TTC549 (cell line): ENCODE measurements around the gene OR7A17.

Source experiments
- FAIRE-seq: peaks from 2 replicates; lab custom pipeline; 2012; peaks lifted over from hg19 to GRCh38; lab: Jason Lieb, UNC

Gene OR7A17

DNA sequence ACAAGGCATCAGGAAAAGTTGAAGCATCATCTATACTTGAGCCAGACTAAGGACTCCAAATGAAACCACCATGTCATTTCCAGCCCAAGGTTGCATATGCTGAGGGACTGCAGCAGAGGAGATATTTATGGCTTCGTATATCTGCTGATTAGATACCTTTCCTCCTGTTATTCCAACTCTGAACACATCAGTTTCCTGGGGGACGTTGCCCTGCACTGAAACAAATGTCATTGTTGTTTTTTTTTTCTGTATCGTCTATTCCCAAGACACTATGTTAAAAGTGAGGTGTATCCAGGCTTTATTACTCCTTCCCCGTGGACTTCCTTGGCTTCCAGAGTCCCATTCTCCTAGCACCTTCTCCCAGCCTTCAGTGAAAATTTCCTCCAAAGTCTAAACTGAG, at the start of gene OR7A17:
Gene OR7A17 (minus strand): TSS at position 101 of the 400 bp plus-strand sequence. CDS start 4,777 bp downstream, outside the sequence.
- no peak for FAIRE-seq

DNA sequence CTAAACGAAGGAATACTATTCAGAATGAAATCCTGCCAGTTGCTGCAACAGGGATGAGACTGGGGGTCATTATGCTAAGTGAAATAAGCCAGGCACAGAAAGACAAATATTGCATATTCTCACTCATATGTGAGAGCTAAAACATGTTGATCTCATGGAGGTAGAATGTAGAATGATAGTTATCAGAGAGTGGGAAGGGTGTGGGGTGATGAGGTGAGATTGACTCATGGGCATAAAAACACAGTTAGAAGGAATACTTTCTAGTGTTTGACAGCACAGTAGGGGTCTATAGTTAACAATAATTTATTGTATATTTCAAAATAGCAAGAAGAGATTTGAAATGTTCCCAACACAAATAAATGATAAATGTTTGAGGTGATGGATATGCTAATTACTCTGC, 47.6 kb upstream of the OR7A17 start:
- no peak for FAIRE-seq

DNA sequence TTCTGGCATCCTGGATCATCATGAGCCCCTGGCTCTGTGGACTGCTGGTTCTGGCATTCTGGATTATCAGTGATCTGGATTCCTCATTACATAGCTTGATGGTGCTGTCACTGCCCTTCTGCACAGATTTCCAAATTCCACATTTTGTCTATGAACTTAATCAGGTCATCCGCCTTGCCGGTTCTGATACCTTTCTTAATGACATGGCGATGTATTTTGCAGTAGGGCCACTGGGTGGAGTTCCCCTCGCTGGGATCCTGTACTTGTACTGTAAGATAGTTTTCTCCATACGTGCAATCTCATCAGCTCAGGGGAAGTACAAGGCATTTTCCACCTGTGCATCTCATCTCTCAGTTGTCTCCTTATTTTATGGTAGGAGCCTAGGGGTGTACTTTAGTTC, 30.9 kb upstream of the OR7A17 start:
- no peak for FAIRE-seq

DNA sequence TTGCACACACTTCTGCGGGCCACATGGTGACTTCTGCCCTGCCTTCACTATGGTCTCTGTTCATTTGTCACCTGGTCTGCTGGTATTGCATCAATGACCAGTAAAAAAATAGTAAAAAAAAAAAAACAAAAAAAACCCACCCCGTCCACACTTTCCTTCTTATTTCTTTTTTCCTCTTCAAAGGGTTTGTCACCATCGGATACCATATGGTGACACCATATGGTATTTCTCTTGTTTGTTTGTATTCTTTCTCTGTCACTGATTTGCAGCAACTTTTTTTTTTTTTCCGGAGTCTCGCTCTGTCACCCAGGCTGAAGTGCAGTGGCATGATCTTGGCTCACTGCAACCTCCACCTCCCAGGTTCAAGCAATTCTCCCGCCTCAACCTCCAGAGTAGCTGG, 29.2 kb upstream of the OR7A17 start:
- no peak for FAIRE-seq

DNA sequence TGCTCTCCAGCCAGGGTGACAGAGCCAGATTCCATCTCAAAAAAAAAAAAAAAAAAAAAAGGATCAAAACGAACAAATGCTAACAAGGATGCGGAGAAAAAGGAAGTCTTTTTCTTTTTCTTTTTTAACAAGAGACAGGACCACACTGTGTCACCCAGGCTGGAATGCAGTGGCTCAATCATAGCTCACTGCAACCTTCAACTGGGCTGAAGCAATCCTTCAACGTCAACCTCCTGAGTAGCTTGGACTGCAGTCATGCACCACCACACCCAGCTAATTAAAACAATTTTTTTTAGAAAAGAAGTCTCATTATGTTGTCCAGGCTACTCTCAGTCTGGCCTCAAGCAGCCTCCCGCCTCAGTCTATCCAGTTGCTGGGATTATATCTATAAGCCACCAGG, 20.8 kb upstream of the OR7A17 start:
- no peak for FAIRE-seq

DNA sequence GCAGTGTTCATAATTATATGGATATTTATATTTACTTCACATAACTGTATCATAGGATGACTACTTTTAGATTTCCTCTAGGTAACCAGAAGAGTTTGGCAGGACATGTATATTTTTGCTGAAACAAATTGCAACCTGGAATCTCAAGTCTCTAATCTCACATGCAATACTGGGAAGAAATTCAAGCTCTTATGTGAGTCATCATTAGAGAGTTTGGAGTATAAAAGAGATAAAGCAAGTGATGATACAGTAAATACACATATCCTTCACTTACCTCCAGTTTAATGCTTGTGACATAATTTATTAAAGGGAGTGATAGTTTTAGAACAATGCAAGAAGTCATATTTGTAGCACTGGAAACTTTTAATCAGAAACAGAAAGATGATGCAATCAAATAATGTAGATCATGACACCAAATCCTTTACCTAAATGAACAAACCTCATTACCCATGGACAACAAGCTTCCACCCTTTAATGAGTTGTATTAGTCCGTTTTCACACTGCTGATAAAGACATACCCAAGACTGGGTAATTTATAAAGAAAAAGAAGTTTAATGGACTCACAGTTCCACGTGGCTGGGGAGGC, 15.8 kb upstream of the OR7A17 start:
- FAIRE-seq: no peak

DNA sequence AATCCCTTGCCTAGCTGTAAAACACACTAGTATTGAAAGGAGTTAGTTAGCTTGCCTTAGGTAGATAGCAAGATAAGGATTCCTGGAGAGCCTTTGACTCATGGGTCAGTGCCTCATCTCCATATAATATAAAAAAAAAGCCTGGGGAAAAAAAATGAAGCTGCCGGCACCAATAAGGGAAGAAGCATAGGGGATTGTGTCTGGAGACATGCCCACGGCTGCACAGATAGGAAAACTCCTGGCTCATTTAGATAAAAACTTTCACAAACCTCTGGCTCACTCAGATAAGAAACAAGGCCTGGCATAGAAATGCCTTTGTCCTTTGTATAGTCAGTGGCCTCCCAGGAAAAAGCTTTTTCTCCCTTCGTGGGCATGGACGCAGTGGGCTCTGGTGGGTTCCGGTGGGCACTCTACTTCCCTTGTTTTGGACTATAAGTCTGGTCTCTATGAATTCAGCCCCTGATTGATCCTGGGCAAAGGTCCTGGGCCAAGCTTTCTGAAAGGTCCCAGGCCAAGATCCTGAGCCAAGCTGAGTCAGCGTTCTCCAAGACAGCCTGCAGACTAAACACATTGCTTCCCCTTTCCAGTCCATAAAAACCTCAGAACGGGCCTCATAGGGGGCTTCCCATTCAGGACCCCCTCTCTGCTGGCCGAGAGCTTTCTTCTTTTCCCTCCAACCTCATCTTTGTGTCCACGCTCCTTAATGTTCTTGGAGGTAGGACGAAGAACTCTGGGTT, 4.9 kb upstream of the OR7A17 start:
- no peak for FAIRE-seq

DNA sequence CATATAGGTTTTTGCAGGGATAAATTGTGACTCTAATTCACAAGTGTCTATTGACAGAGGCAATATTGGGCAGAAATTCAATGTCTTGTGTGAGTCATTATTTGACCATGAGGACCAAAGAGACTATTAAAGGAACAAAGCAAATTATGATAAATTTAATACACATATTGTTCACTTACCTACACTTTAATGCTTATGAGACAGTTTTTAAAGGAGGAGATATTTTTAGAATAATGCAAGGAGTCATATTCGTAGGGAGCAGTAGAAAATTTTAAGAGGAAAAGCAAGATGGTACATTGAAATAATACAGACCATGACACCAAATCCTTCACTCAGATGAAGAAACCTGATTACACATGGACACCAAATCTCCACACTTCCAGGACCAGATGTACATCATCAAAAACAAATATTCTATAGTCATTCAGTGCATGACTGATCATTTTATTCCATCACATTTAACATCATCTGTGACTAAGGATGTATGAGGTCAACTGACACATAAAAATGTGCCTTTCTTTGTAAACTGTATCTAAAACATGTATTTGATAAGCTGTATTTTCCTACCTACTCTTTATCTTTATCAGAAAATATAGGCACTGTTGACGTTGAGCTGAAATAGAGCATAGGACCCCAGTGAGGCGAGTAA, 4.2 kb upstream of the OR7A17 start:
- FAIRE-seq: no peak

DNA sequence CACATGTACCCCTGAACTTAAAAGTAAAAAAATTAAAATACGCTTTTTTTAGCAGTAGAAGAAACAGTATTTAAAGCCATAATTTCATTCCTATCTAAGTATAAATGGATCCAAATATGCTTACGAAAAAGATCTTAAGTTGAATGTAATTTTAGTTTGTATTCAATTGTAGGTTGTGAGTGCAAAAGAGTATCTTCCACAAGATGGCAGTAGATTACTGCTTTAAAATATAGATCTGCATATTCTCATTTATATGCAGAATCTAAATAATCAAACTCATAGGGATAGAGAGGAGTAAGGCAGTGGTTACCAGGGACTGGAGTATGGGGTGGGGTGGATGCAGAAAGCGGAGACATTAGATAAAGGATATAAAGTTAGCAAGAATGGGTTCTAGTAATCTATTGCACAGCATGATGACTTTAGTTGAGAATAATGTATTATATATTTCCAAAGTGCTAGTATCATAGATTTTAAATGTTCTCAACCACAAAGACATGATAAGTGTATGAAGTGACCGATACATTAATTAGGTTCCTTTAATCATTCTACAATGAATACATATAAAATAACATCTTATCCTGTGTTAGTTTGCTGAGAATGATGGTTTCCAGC, 14.2 kb downstream of the OR7A17 start:
- FAIRE-seq: peak; percentile 89

DNA sequence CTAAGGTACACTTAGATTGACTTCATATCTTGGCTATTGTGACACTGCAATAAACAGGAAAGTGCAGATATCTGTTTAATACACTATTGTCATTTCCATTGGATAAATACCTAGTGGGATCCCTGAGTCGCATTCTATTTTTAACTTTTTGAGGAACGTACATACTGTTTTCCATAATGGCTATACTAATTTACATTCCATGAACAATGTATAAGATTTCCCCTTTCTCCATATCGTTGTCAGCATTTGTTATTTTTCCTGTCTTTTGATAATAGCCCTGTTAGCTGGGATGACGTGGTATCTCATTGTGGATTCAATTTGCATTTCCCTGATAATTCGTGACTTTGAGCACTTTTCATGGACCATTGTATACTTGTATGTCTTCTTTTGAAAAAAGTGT, 17.4 kb downstream of the OR7A17 start:
- no peak for FAIRE-seq

DNA sequence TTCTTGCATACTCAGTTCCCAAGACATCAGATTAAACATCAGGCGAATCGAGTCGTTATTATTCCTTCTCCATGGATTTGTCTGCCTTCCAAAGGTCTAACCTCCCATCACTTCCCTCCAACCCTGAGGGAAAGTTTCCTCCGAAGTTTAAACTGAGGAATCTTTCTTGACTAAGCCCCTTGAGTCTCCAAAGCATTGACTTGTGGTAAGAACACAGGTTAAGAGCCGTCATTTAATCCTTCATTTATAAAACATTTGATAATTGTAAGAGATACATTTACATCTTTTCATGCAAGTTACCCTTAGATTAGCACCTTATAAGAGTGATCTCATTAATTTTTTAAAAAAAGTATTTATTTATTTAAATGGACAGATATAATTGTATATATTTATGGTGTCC, 37.1 kb downstream of the OR7A17 start, which contains the start of gene OR7A10:
Gene OR7A10 (minus strand): TSS at position 101 of the 400 bp plus-strand sequence. CDS start 7,045 bp downstream, outside the sequence.
- FAIRE-seq: no peak

DNA sequence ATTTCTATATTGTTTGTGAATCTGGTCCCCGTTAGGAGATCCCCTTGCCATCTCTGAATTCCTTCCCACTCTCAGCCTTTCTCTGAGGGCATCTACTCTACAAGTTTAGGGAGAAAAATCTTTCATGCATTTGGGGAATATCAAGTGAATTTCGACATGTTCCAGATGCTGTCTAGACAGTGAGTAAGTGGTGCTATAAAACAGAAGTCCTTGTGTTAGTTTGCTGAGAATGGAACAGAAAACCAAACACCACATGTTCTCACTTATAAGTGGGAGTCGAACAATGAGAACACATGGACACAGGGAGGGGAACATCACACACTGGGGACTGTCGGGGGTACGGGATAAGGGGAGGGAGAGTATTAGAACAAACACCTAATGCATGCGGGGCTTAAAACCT, 42.4 kb downstream of the OR7A17 start:
- FAIRE-seq: no peak

DNA sequence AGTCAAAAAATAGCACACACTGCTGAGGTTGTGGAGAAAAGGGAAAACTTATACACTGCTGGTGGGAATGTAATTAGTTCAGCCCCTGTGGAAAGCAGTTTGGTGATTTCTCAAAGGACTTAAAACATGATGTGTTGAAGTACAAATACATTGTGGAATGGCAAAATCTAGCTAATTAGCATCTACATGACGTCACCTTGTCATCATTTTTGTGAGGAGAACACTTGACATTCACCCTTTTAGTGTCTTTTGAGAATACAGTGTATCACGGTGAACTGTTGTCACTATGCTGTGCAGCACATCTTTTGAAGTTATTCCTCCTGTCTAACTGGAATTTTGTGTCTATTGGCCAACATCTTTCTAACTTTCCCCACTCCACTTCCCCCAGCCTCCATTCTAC, 42.8 kb downstream of the OR7A17 start:
- FAIRE-seq: no peak

DNA sequence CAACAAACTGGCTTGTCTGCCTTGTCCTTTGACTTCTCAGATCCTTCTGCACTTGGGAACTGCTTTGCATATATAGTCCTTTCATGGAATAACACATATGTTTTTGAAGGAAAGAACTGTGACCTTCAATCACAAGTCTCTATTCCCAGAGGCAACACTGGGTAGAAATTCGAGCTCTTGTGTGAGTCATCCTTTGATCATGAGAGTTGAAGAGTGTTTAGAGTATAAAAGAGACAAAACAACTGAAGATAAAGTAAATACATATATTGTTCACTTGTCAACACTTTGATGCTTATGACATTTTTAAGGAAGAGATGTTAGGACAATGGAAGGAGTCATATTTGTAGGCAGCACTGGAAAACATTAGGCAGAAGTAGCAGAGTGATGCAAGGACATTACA, 45.7 kb downstream of the OR7A17 start:
- no peak for FAIRE-seq

DNA sequence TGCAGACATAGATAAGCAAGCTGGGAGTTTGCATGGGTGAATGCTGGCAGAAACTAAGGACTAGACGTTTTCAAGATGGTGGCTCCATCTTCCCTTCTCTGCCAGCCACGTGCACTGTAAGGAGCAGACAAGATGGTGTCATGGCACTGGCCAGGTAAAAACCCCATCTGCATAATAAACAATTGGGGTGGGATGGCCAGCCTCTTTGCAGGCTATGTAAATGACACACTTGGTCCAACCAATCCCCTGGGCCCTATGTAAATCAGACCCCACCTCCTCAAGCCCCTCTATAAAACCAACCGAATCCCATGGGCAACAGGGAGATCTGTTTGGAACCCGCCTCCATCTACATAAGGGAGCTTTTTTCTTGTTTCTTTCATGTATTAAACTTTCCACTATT, 48.5 kb downstream of the OR7A17 start:
- FAIRE-seq: no peak

DNA sequence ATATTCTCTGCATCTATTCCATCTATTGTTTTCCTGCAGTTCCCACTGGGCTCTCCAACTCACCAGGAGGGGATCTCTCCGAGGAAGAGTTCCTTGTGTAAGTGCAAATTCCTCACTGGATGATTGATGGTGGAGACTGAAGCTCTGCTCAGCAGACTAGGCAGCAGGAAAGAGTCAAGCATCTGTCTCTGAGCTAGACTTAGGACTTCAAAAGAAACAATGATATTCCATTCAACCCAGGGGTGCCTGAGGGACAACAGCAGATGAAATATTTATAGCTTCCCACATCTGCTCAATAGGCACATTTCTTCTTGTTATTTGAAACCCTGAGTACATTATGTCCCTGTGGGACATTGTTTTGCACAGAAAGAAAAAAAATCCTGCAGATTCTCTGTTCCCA, 50.9 kb downstream of the OR7A17 start, which contains the start of the genes OR7A5 and OR7C1:
Gene OR7A5 (minus strand): TSS at position 175 of the 400 bp plus-strand sequence. CDS start 6,944 bp downstream, outside the sequence.
Gene OR7C1 (minus strand): TSS at position 175 of the 400 bp plus-strand sequence. CDS start 35,049 bp downstream, outside the sequence.
- no peak for FAIRE-seq

DNA sequence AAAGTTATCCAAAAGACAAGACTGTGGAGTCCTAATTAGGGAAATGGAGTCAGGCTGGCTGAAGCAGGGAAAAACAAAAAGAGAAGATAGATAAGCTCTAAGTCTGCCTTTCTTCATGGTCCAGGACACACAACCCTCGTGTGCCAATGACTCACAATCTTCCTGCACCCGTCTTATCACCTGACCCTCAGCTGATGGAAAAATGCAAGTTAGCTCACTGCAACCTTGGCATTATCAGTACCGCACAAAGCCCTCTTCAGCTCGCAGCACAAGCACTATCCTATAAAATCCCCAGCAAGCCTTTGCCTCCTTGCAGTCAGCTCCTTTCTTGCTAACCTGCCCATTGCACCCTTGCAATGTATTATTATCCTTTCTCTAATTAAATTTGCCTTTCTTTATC, 55.2 kb downstream of the OR7A17 start:
- FAIRE-seq: no peak
